Measurements from ENCODE around the gene PIK3R1.

PIK3R1 gene

DNA sequence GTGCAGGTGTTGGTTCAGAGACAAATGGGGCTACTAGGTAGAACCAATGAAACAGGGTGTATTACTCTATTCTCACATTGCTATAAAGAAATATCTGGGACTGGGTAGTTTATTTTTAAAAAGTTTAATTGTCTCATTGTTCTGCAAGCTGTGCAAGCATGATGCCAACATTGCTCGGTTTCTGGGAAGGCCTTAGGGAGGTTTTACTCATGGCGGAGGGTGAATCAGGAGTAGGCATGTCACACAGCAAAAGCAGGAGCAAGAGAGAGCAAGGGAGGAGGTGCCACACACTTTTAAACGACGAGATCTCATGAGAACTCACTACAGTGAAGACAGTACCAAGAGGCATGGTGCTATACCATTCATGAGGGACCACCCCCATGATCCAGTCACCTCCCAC lies 134.6 kb downstream of the PIK3R1 start:
- H3K27ac ChIP-seq: no peak overlapping the region
- TF ChIP-seq, protein P1, sequence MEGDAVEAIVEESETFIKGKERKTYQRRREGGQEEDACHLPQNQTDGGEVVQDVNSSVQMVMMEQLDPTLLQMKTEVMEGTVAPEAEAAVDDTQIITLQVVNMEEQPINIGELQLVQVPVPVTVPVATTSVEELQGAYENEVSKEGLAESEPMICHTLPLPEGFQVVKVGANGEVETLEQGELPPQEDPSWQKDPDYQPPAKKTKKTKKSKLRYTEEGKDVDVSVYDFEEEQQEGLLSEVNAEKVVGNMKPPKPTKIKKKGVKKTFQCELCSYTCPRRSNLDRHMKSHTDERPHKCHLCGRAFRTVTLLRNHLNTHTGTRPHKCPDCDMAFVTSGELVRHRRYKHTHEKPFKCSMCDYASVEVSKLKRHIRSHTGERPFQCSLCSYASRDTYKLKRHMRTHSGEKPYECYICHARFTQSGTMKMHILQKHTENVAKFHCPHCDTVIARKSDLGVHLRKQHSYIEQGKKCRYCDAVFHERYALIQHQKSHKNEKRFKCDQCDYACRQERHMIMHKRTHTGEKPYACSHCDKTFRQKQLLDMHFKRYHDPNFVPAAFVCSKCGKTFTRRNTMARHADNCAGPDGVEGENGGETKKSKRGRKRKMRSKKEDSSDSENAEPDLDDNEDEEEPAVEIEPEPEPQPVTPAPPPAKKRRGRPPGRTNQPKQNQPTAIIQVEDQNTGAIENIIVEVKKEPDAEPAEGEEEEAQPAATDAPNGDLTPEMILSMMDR (conservative IDR thresholded peaks at IDR 0.05): no peak

Measured in VCaP (cell line).